ENCODE data around the gene PTPRT.
"Not testable (repeated sequence)": the region's sequence is repeated elsewhere in the genome, so short reads cannot be mapped to it uniquely, and the experiment has no call there.

Gene PTPRT

DNA sequence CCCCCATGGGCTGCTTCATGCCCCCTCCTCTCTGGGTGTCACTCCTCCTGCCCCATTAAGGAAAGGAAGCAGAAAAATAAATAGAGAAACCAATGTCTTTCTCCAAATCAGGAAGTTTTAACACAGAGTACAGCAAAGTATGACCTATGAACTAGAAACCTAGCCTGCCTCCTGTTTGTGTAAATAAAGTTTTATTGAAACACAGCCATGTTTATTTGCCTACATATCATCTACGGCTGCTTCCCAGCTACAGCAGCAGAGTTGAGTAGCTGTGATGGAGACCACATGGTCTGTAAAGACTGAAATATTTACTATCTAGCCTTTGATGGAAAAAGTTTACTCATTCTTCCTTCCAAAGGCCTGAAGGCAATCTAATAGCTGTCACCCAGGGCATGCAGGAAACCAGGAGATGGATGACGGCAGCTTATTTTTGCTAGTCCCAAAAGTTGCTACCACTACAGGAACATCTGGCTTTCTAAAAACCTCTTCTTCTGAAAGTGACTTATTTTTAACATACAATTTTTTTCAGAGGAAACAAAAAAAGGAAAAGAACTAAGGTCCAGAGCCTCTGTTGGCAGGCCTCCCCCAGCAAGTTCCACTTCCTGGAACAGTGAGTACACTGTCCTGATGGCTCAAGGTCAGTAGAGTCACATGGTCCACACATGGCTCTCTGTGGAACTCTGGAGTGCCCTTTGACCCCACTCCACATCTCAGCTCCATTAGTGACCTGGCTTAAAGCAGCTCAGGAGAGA, 287.8 kb downstream of the PTPRT start:
- DNase-seq, result no peak

DNA sequence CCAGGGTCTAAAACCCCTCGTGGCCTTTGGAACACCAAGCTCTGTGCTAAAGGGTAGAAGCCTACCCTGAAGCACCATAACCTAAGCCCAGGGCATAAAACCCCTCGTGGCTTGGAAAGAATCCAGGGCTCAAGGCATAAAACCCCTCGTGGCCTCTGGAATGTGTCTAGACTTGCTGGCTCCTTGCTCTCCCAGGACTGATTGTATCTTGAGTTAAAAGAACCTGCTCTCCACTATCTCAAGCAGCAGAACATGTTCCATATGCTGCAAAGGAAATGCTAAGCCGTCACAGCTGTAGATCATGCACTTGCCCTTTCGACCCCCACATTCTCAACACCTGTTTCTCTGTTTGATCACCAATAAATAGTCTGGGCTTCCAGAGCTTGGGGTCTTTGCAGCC, 288.9 kb downstream of the PTPRT start:
- not testable (repeated sequence) for DNase-seq

DNA sequence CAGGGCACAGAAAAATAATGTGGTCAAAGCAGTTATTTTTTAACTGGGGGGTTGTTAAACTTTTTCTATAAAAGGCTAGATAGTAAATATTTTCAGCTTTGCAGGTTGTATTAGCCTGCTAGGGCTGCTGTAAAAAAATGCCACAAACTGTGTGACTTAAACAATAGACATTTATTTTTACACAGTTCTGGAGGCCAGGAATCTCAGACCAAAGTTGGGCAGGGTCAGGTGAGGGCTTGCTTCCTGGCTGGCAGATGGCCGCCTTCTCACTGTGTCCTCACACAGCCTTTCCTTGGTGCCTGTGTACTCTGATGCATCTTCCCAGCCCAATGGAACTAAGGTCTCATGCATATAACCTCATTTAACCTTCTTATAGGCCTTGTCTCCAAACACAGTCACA, 294.7 kb downstream of the PTPRT start:
- DNase-seq, result no peak

DNA sequence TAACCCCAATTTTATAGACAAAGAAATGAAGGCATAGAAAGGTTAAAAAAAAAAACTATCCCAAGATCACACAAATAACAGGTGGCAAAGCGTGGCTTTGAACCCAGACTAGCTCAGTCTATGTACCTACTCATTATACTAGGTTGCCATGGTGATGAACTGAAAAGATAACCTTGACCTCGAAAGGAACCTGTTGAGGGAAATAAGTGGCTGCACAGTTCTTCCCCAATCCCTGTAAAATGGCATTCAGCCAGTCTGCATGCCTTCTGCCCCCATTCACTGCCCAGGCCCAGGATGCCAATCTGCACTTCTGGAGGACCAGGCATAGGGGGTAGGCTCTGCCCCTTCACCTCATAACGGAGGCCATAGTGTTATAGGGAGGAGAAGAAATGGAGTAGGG, 295.2 kb downstream of the PTPRT start:
- DNase-seq, result no peak

DNA sequence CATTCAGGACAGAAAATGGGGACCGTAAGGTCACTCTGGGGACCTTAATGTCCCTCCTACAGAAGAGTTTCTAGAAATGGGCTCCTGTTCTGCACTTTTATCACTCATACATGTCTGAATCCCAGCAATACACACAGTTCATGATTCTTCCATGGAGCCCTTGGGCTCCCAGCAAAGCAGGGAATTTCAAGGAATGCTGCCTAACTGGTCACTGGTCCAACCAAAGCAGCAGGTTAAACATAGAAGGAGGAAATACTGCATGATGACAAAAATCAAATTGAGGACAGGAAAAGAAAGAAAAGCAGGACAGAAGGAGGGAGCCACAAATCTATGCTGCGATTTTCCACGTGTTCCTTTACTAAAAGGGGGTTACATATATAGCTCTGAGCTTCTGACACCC, 300.2 kb downstream of the PTPRT start:
- no peak for DNase-seq

DNA sequence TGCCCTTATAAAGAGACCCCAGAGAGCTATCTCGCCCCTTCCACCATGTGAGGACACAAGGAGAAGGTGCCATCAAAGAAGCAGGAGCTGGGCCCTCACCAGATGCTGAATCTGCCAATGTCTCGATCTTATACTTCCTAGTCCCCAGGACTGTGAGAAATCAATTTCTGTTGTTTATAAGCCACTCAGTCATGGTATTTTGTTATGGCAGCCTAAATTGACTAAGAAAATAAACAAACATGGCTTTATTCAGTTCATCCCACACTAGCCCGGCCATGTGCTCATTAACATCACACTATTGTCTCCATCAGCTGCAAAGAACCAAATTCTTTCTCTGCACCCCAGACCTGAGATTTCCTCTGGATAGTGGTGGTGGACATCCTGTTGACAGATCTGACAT, 302.4 kb downstream of the PTPRT start:
- DNase-seq, result no peak

DNA sequence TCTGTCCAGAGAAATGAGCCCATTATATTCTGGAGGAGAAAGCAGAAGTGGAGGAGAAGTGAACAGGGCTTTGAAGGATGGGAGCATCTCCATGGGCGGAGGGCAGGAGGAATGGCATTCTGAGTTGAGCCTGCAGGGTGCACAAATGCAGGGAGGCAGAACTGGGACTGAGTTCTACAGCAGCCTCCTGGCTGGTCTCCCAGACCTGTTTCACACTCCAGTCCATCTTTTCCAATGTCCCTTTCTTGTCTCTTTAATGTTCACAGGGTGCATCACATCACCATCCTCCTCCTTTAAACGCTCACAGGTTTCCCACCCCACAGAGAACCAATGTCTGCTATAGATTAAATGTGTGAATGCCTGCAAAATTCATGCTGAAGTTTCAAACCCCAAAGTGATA, 302.9 kb downstream of the PTPRT start:
- no peak for DNase-seq

DNA sequence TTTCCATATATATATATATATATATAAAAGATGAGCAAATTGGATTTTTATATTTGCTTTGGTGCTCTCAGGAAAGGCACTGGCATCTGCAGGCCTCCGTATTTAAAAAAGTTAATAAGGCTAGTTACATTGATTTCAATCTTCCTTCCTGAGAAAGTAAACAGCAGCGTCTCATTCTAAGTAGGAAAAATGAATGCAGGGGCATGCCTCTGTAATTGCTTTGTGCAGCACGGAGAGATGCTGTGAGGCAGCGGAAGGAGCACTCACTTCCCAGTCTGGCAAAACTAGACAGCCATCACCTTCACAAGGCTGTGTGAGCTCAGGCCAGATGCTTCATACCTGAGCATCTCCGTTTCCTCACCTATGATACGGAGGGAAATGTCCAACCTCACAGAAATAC, 303.7 kb downstream of the PTPRT start:
- DNase-seq, result no peak

DNA sequence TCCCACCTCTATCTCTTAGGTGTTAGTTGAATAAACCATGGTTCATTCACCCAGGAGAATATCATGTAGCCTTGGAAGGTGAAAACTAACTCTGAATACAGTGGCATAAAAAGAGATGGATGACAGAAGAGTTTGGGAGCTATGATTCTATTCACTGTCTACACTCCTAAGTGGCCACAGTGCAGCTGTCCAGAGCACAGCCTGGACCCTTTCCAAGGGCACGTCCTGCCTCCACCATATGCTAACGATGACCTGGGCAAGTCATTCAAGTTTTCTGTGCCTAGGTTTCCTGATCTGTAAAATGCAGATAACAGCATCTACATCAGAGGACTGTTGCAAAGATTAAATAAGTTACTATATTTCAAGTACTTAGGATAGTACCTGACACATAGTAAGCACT, 314.1 kb downstream of the PTPRT start:
- DNase-seq, result no peak

DNA sequence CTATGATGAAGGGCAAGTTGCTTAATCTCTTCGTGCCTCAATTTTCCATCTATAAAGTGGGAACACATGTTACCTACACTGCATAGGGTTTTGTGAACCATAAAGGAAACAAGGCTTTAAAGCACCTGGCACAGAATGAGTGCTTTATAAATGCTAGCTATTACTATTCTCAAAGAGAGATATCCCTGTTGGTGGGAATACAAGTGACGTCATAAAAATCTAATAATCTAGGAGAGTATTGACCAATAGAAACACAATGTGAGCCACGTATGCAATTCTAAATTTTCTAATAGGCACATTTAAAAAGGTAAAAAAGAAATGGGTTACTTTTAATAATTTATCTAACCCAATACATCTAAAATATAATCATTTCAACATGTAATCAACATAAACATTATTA, 316.4 kb downstream of the PTPRT start:
- DNase-seq, result no peak

DNA sequence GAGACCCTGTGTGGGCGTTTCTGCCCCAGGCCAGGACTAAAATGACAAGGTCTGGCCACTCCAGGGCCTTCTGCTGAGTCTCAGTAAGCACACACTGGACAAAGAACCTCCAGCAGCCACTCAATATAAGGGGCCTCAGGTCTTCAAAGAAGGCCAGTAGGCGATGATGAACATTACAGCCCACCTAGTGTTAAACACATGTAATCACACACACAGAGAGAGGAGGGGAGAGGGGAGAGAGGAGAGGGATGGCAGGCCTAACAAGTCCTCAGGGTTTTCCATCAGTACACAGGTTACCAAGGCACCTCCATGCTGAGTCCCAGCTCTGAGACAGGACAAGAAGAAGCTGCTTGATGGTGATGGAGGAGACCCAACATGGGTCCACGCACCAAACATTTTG, 325.6 kb downstream of the PTPRT start:
- DNase-seq, result no peak

DNA sequence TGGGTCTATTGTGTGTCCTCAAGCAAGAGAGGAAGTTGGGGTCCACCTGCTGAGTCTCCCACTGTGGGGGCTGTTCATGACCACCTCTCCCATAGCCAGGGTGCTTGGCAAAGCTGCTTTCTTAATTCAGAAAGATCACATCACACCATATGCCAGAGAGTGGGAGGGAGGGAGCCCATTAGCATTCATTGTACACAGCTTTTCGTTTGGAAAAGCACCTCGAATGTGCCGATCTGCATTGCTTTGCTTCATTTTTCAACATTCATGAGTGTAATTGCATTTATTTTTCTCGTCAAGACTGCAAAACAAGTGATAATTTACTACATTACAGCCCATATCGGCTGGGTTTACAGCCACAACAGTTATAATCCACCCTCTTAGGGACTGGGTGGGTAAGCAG, 327.3 kb downstream of the PTPRT start:
- DNase-seq, result no peak

DNA sequence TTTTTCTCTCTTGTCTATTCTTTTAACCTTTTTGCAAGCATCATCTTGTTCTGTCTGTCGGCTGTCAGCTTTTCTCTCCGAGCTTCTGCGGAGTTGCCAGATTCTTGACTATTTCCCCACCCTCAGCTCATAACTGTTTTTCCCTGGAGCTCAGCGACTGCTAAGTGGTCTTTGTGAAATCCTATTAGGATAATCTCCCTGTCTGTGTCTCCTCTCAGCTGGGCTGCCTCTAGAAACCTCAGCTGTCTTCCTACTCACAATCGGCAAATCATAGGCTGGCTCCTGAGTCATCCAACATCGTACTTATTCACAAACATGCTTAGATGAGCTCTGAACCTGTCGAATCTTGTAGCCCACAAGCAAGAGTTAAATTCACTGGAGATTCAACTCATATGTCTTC, 332.3 kb downstream of the PTPRT start:
- no peak for DNase-seq

DNA sequence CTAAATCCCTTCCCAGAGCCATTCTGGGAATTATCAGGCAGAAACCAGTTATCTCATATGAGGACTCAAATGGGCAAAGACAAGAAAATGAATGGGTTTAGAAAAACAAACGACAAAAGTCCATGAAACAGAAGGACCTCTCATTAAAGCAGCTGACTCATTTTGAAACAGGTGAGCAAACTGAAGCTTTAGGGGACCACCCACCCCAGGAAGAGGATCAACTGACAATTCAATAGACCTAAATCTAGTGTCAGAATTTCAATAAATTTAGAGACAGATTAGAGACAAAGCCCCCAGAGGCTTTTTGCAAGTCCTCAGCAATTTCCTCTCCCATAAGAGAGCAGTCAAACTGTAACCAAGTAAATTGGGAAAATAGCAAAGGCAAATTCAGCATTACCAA, 333.8 kb downstream of the PTPRT start:
- DNase-seq, result no peak

DNA sequence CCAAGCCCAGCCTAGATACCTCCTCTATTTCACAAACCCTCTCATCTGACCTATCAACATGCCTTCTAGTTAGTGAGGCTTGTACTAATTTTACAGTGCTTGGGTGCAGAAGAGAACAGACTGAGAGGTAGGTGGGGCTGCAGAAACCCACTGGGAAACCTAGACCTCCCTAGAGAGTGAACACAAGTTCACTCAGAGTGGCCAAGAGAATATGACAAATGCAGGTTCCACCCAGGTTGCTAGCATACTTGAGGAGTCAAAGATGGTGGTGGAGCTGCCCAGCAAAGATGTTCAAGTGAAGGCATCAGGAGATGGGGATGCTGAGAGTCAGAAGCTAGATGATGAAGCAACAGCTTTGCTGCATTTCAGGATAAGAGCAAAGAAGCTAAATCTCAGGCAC, 337.0 kb downstream of the PTPRT start:
- no peak for DNase-seq

DNA sequence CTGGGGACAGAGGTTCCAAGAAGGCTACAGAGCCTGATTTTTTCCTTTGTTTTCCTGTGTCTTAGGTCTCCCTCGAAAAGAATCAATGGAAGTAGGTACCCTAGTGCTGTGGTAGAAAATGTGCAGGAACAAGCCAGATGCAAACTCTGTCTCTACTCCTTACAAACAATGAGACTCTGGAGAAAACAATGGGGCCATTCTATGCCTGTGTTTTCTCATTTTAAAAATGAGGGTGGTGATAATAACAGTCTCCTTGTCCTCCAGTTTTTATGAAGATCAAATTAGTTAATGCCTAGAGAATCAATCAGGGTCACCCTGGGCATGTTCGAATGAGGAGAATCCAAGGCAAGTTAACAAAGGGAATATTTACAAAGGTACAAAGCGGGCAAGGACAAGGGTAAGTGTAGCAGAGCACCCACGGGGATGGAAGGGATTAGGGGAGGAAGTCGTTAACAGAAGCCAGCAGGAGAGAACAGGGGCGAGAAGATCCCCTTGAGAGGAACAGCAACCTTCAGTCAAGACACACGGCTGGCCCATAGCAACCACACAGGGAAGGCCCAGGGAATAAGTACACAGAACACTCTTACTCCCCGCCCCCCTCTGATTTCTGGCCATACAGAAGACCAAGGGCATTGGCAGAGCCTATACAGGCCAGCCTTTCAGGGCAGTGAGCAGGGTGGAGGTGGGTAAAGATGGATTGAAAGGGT, 342.8 kb downstream of the PTPRT start:
- DNase-seq, result peak; percentile 6

DNA sequence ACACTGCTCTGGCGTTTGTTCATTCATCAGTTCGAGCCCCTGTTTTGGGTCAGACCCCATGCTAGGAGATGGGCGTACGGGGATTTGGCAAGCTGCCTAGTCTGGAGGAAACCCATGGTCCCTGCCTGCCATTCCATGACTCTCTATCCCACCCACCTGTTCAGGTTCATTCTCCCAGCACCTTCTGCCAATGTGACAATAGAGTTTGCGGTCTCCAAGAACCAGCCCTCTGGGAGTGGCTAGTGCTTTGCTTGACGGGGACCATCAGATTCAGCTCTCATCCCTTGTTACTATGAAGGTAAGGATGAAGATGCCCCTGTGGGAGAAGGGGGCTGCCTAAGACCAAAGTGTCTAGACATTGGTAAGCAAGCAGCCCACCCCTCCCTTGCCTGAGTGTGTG, 345.0 kb downstream of the PTPRT start:
- no peak for DNase-seq

DNA sequence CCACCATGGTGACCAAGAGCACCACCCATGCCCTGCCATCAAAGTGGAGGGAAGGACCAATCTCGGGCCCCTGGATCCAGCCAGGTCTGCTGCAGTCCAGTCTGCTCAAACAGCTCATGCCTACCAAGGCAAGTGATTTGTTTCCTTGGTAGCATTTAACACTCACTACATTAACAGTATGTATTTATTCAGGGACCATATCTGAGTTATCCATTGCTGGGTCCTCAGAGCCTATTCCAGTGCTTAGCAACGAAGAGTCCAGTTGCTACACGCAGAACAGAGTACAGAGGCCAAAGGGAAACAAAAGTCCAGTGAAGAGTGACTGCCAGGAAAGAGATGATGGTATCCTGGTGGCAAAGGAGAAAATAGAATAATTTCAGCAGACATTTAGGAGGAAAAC, 352.2 kb downstream of the PTPRT start:
- DNase-seq, result no peak

DNA sequence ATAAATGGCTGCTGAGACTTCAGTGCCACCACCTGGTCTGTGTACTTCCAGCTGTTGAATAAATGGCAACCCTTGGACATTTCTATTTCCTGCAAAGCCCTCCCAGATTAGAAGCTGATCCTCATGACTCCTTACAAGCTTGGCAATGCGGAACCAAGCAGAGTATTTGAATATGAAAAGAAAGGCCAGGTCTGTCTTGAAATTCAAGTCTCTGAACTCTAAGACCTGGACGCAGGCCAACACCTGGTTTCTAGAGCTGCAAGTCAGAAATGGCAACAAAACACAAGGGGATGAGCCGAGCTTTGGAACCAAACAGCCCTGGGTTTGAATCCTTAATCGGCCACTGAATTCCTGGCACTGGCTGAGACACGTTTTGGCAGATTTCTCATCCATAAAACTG, 353.4 kb downstream of the PTPRT start:
- peak; percentile 12 for DNase-seq

DNA sequence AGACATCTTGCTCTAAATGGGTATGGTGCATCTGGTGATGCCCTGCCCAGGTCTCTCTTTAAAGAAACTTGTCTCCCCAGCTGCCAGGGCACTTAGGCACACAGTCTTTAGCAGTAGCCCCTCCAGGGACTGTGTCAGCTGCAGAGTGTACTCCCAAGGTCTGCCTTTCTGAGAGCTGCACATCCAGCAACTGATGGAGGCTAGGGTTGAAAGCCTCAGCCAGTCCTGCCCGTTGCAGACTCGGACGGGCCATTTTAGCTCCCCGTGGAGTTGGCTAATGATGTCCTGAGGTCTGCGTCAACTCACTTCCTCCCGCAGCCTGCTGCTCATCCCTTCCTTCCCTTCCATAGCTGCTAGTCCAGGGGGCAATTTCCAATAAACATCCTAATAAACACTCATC, 381.8 kb downstream of the PTPRT start:
- no peak for DNase-seq

DNA sequence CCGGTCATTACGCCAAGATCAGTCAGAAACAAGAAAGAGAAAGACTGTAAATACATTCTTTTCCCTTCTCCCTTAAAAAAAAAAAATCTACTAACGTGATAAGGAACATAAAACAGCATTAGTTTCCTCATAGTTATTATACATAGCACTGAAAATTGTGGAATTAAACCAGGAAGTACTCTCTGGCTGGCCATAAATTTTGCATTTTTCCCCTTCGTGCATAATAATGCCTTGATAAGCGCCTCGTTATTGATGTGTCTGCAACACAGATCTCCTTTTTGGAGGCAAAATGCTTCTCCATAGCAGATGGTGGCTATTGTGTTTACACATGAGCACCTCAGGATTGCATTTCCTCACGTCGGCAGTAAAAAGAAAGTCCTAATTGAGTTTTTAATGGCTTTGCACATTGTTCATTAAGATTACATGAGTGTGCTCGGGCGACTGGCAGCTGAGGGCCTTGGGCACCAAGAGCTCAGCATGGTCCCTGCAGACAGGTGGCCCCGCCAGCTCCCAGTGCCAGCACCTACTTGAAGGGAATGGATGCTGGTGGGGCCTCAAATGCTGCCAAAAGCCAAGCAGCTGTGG, 394.5 kb downstream of the PTPRT start:
- peak; percentile 40 for DNase-seq

DNA sequence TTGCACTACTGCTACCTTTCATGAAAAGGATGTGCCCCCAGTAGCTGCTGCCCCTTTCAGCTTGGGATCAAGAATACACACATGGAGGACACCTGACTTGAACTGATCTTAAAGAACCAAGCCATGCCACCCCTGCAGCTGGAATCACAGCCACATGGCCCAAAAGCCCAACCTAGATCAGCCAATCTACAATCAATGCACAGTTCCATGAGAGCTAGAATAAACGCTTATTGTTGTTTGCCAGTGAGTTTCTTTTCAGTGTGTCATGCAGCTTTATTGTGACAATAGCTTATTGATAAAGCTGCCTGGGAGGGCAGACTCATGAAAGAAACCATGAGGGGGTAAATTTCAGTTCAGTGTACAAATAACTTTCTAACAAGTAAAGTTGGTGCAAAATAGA, 397.7 kb downstream of the PTPRT start:
- DNase-seq, result no peak

DNA sequence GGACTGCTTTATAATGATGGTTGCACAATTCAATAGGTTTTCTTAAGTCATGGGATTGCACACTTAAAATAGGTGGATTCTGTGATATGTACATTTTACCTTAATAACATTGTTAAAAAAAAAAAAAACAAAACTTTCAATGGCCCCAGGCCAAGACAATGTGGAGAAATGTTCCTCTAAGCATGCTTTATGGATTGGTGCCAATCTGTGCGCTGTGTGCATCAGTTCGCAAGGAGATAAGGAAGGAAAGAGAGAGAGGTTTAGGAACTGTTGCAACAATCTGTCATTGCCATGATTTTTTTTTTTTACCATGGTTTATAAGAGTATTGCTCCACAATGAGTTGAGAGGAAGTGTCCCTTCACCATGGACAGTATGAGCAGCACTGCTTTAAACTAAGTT, 399.6 kb downstream of the PTPRT start:
- DNase-seq, result no peak

DNA sequence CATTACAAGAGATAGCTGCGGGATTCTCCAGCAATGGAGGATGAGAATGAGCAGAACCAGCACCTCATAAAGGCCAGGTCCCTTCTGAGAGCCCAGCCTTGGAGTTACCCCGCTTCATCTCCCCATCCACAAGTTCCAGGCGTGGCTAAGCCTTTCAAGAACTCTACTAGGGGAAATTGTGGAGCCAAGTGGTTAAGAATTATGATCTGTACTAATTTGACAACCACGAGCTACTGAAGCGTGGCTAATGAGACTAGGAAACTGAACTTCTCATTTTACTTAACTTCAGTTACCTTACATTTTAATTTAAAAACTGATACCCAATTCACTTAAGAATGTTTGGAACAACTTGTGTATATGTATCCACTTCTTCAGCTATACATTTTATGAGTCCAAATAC, 401.0 kb downstream of the PTPRT start:
- no peak for DNase-seq

DNA sequence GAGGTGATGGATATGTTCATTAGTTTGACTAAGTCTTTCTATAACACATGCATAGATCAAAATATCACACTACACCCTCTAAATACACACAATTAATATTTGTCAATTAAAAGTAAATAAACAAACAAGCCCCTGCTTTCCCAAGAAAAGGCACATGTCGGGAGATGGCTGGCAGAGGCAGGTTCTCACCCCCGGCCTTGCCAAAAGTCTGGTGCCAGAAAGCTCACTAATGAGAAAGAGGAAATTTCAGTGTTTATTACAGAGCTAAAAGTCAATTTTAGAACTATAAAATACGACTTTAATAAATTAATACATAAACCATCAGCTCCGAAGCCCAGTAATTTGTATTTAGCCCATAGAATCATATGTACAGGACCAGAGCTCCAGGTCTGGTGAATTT, 404.7 kb downstream of the PTPRT start:
- no peak for DNase-seq
